Endothelial cell of umbilical vein (primary cell): ENCODE results near the gene DDI1. TPM values are rescaled to one million over a fixed set of nuclear protein-coding genes. Genes with fewer than 3 reads are reported as not detected.

Experiments
- BruUV-seq: library from RNA; stranded (reverse); fragments of 400-500 nt; replicated peaks from 2 replicates; lab custom pipeline; 2021; lab: Mats Ljungman, UMichigan
- CTCF ChIA-PET: fragments of 300-600, 350-600 bp; sonication (Branson Sonifier 250); formaldehyde crosslinking; loops from one replicate; lab custom pipeline; 2021; ENCODE audit warnings: antibody characterized with exemption, inconsistent platforms; lab: Charles Lee
- POLR2A ChIA-PET: fragments of 300-600, 350-600 bp; sonication (Branson Sonifier 250); formaldehyde crosslinking; loops from one replicate; lab custom pipeline; 2021; ENCODE audit warnings: antibody characterized with exemption, inconsistent platforms; lab: Charles Lee
- DNase-seq: peaks from one replicate; pipeline ENCODE4 v3.0.0-alpha.2; 2011; ENCODE audit warnings: low read depth, low spot score
- FAIRE-seq: peaks from 2 replicates; lab custom pipeline; 2011; peaks lifted over from hg19 to GRCh38; lab: Jason Lieb, UNC
- H2AFZ ChIP-seq: 2 replicates; pipeline ENCODE4 v1.6.0; 2012; ENCODE audit warnings: low read depth, low read length, control low read depth, inconsistent platforms
- H3K27ac ChIP-seq: 2 replicates; pipeline ENCODE4 v1.5.1; 2011; ENCODE audit warnings: low read depth, mild to moderate bottlenecking, control low read depth, low read length, moderate library complexity; ENCODE audit not compliant: insufficient read depth
- H3K27me3 ChIP-seq, 2 experiments: 2 replicates each; pipeline versions ENCODE4 v1.6.0 to v1.6.1; 2011; ENCODE audit warnings: low read length in 2 of 2, mixed read lengths in 1 of 2; ENCODE audit not compliant: control insufficient read depth in 2 of 2, insufficient read depth in 2 of 2
- H3K36me3 ChIP-seq, 2 experiments: 2 replicates in 1 of 2; 3 replicates in 1 of 2; pipeline ENCODE4 v1.5.1; 2011; ENCODE audit warnings: low read length in 2 of 2, mild to moderate bottlenecking in 1 of 2, moderate library complexity in 1 of 2; ENCODE audit not compliant: control insufficient read depth in 2 of 2, insufficient read depth in 2 of 2; ENCODE audit errors: extremely low read depth in 1 of 2
- H3K4me1 ChIP-seq: 3 replicates; pipeline ENCODE4 v1.5.1; 2011; ENCODE audit warnings: mild to moderate bottlenecking, low read length; ENCODE audit not compliant: control insufficient read depth, insufficient read depth; ENCODE audit errors: extremely low read depth
- H3K4me2 ChIP-seq: 2 replicates; pipeline ENCODE4 v1.6.1; 2011; ENCODE audit warnings: low read length, control low read depth, mixed read lengths; ENCODE audit not compliant: insufficient read depth
- H3K4me3 ChIP-seq, 3 experiments: fragments of 200-600 bp in 1 of 3; sonication (generic), shearing (Covaris generic) in 1 of 3; replicated peaks in 1 of 3; 2 replicates each; pipeline ENCODE4 v1.5.1; 2011 to 2016; ENCODE audit warnings: control low read depth in 3 of 3, low read length in 3 of 3, mild to moderate bottlenecking in 2 of 3, inconsistent platforms in 1 of 3, low read depth in 1 of 3, moderate library complexity in 1 of 3; ENCODE audit not compliant: insufficient read depth in 1 of 3
- H3K79me2 ChIP-seq: 2 replicates; pipeline ENCODE4 v1.6.0; 2012; ENCODE audit warnings: low read length, inconsistent platforms; ENCODE audit not compliant: control insufficient read depth, insufficient read depth
- H3K9ac ChIP-seq: replicated peaks from 2 replicates; pipeline ENCODE3; 2011; ENCODE audit warnings: low read length, control low read depth; ENCODE audit not compliant: insufficient read depth; ENCODE audit errors: extremely low read depth
- H3K9me1 ChIP-seq: replicated peaks from 3 replicates; pipeline ENCODE4 v1.6.0; 2011; ENCODE audit warnings: mild to moderate bottlenecking, low read length; ENCODE audit not compliant: control insufficient read depth, insufficient read depth; ENCODE audit errors: extremely low read depth
- H3K9me3 ChIP-seq: replicated peaks from 2 replicates; pipeline ENCODE4 v1.5.1; 2012; ENCODE audit warnings: low read length, inconsistent platforms; ENCODE audit not compliant: control insufficient read depth, insufficient read depth
- H4K20me1 ChIP-seq: replicated peaks from 2 replicates; pipeline ENCODE3; 2011; ENCODE audit warnings: mild to moderate bottlenecking, low read length; ENCODE audit not compliant: control insufficient read depth, insufficient read depth; ENCODE audit errors: extremely low read depth
- EZH2 ChIP-seq: IDR thresholded peaks from 2 replicates; pipeline ENCODE4 v1.6.1; 2012; ENCODE audit warnings: borderline replicate concordance, low read depth, mild to moderate bottlenecking, moderate library complexity, low read length, inconsistent platforms; ENCODE audit not compliant: severe bottlenecking
- FOS ChIP-seq: IDR thresholded peaks from 2 replicates; pipeline ENCODE4 v1.6.1; 2011; ENCODE audit warnings: mild to moderate bottlenecking, low read length, moderate library complexity, borderline replicate concordance; ENCODE audit not compliant: insufficient read depth
- GATA2 ChIP-seq: IDR thresholded peaks from 2 replicates; pipeline ENCODE4 v1.7.0; 2011; ENCODE audit warnings: low read depth, mild to moderate bottlenecking, moderate library complexity, mixed read lengths, low read length; ENCODE audit not compliant: insufficient read length, insufficient read depth
- JUN ChIP-seq: IDR thresholded peaks from 2 replicates; pipeline ENCODE4 v1.6.1; 2011; ENCODE audit warnings: borderline replicate concordance, low read depth; ENCODE audit not compliant: insufficient read length, insufficient read depth
- MYC ChIP-seq: IDR thresholded peaks from one replicate; pipeline ENCODE4 v1.6.1; 2011; ENCODE audit warnings: mild to moderate bottlenecking, low read depth, low read length
- POLR2A ChIP-seq: IDR thresholded peaks from 2 replicates; pipeline ENCODE4 v1.6.1; 2012; ENCODE audit warnings: low read depth, mild to moderate bottlenecking, control low read depth, low read length
- POLR2AphosphoS5 ChIP-seq: IDR thresholded peaks from 2 replicates; pipeline ENCODE4 v1.6.1; 2012; ENCODE audit warnings: low read depth, mild to moderate bottlenecking, control low read depth, low read length, moderate library complexity; ENCODE audit not compliant: insufficient read depth
- dilution Hi-C: fragments of 300-500 bp; cut with MboI; formaldehyde crosslinking; loops from one replicate; pipeline ENCODE4 v1.15.0; 2019; ENCODE audit warnings: low sequenced_read_pairs; ENCODE audit not compliant: extremely low pct_ligation_motif_present
- intact Hi-C: fragments of 100-400 bp; cut with micrococcal nuclease; formaldehyde crosslinking; loops from one replicate; pipeline ENCODE4 v1.10.0; 2022
- polyA plus RNA-seq, 4 experiments: library from polyadenylated mRNA; depleted of rRNA in 3 of 4; stranded (reverse) in 3 of 4; unstranded in 1 of 4; fragments of >200 nt; gene quantifications; 2 replicates each; pipeline versions ENCODE4 v1.2.1 to v1.2.3, GENCODE V29; 2011 to 2012; ENCODE audit warnings: missing spikeins in 1 of 4
- total RNA-seq: library from RNA; stranded (reverse); gene quantifications from 2 replicates; pipeline ENCODE4 v1.2.3, GENCODE V29; 2021
- TF ChIP-seq, protein P1 (sequence below): IDR thresholded peaks from 2 replicates; pipeline ENCODE4 v1.6.1; 2011; ENCODE audit not compliant: insufficient read depth, insufficient read length
- TF ChIP-seq, protein P2 (sequence below), 2 donors: IDR thresholded peaks; 1 replicate in 1 of 2; 2 replicates in 1 of 2; pipeline ENCODE4 v1.5.1; 2011; ENCODE audit warnings: low read length in 2 of 2, mild to moderate bottlenecking in 2 of 2, moderate library complexity in 2 of 2, control low read depth in 1 of 2, inconsistent platforms in 1 of 2, low read depth in 1 of 2; ENCODE audit not compliant: insufficient read depth in 1 of 2; ENCODE audit errors: extremely low read depth in 1 of 2

Gene DDI1
- total and polyA plus RNA-seq, 2 donors (not counting 3 experiments of a cell fraction or from before 2014, with no cell fraction given) = not detected

DNA sequence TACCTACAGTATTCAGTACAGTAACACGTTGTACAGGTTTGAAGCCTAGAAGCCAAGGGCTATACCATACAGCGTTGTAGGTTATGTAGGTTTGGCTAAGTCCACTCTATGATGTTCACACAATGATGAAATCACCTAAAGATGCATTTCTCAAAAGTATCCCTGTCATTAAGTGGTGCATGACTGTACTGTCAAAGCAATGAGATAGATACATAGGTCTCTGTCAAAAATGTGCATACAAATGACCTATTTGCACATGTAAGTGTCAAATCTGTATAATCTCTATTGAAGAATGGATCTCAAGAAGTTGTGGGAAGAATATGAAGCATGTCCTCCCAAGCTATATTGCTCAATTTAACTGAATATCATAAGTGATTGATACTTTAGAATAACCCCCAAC lies 11.9 kb upstream of the DDI1 start:
- dilution Hi-C loops (no loop called here), intact Hi-C loops (no loop called here)
- no peaks in the 10 kb centered on the region for H3K36me3 ChIP-seq
- no peak for TF ChIP-seq JUN
- no peak for TF ChIP-seq FOS
- TF ChIP-seq, protein P1, sequence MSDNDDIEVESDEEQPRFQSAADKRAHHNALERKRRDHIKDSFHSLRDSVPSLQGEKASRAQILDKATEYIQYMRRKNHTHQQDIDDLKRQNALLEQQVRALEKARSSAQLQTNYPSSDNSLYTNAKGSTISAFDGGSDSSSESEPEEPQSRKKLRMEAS = no peak
- TF ChIP-seq, protein P2, sequence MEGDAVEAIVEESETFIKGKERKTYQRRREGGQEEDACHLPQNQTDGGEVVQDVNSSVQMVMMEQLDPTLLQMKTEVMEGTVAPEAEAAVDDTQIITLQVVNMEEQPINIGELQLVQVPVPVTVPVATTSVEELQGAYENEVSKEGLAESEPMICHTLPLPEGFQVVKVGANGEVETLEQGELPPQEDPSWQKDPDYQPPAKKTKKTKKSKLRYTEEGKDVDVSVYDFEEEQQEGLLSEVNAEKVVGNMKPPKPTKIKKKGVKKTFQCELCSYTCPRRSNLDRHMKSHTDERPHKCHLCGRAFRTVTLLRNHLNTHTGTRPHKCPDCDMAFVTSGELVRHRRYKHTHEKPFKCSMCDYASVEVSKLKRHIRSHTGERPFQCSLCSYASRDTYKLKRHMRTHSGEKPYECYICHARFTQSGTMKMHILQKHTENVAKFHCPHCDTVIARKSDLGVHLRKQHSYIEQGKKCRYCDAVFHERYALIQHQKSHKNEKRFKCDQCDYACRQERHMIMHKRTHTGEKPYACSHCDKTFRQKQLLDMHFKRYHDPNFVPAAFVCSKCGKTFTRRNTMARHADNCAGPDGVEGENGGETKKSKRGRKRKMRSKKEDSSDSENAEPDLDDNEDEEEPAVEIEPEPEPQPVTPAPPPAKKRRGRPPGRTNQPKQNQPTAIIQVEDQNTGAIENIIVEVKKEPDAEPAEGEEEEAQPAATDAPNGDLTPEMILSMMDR (IDR thresholded peaks at IDR 0.05; ENCODE audit: extremely low read depth in 1 of 2, insufficient read depth in 1 of 2, low read depth in 1 of 2, low read length in 2 of 2) = no peak
- no peak for TF ChIP-seq POLR2AphosphoS5
- TF ChIP-seq MYC = no peak
- TF ChIP-seq GATA2 = no peak
- no peak for TF ChIP-seq POLR2A
- no peak for TF ChIP-seq EZH2
- no TSS peak for BruUV-seq
- H3K4me2 ChIP-seq = no peak overlapping the region
- no peaks in the 10 kb centered on the region for H3K9me3 ChIP-seq
- H3K27me3 ChIP-seq = no peaks in the 10 kb centered on the region
- no peaks in the 10 kb centered on the region for H4K20me1 ChIP-seq
- DNase-seq = no peak
- no peaks in the 10 kb centered on the region for H3K79me2 ChIP-seq
- H3K9me1 ChIP-seq = no peaks in the 10 kb centered on the region
- no peak overlapping the region for H3K4me3 ChIP-seq
- H2AFZ ChIP-seq = no peak overlapping the region
- H3K27ac ChIP-seq = no peak overlapping the region
- H3K4me1 ChIP-seq = no peaks in the 10 kb centered on the region
- FAIRE-seq = no peak
- CTCF ChIA-PET = no interaction called here
- POLR2A ChIA-PET = no interaction called here
- H3K9ac ChIP-seq = no peak overlapping the region
